GM12878 (cell line): ENCODE measurements around the gene STRBP. TPM values are rescaled to one million over a fixed set of nuclear protein-coding genes. Genes with fewer than 3 reads are reported as not detected.

Experiments used
- ATAC-seq: fragments of 200-7000 bp; cut with Tn5 transposase; 3 replicates; pipeline ENCODE4 v1.9.1; 2020; ENCODE audit warnings: mild to moderate bottlenecking, moderate library complexity
- BruUV-seq: library from RNA; stranded (reverse); fragments of 400-500 nt; replicated peaks from 2 replicates; lab custom pipeline; 2021; lab: Mats Ljungman, UMichigan
- CTCF ChIA-PET: fragments of 300-600 bp; sonication (Branson Sonifier 250); formaldehyde crosslinking; extraction: SDS; loops from one replicate; lab custom pipeline; 2021; ENCODE audit warnings: inconsistent platforms; lab: Yijun Ruan, JAX
- POLR2A ChIA-PET: fragments of 350-600 bp; formaldehyde crosslinking; extraction: SDS; loops from one replicate; lab custom pipeline; 2021; ENCODE audit warnings: inconsistent platforms; lab: Charles Lee
- RAD21 ChIA-PET: fragments of 300-600 bp; sonication (Branson Sonifier 250); formaldehyde crosslinking; loops from one replicate; lab custom pipeline; 2023; ENCODE audit warnings: antibody characterized with exemption; ENCODE audit not compliant: unreplicated experiment; lab: Charles Lee
- SMC1A ChIA-PET: fragments of 300-600 bp; sonication (Branson Sonifier 250); formaldehyde crosslinking; loops from one replicate; lab custom pipeline; 2023; ENCODE audit not compliant: unreplicated experiment, uncharacterized antibody; lab: Charles Lee
- DNase-seq: peaks from one replicate; pipeline ENCODE4 v3.0.0-alpha.2; 2011; ENCODE audit warnings: low read depth, low spot score
- FAIRE-seq: peaks from 3 replicates; lab custom pipeline; 2011; peaks lifted over from hg19 to GRCh38; lab: Jason Lieb, UNC
- H2AFZ ChIP-seq: 2 replicates; pipeline ENCODE4 v1.6.0; 2011; ENCODE audit warnings: low read depth, low read length, control low read depth; ENCODE audit not compliant: control insufficient read depth
- H3K27ac ChIP-seq: 2 replicates; pipeline ENCODE4 v1.5.1; 2011; ENCODE audit warnings: control low read depth; ENCODE audit not compliant: control insufficient read depth, insufficient read depth
- H3K27me3 ChIP-seq, 2 experiments: replicated peaks in 1 of 2; 2 replicates each; pipeline versions ENCODE4 v1.6.0 to v1.6.1; 2011; ENCODE audit warnings: low read length in 1 of 2; ENCODE audit not compliant: control insufficient read depth in 2 of 2, insufficient read depth in 2 of 2
- H3K36me3 ChIP-seq, 2 experiments: 2 replicates each; pipeline ENCODE4 v1.5.1; 2011; ENCODE audit warnings: low read length in 1 of 2; ENCODE audit not compliant: control insufficient read depth in 2 of 2, insufficient read depth in 2 of 2
- H3K4me1 ChIP-seq: 2 replicates; pipeline ENCODE4 v1.6.1; 2011; ENCODE audit warnings: mild to moderate bottlenecking, low read length, moderate library complexity, mixed read lengths; ENCODE audit not compliant: control insufficient read depth, insufficient read depth
- H3K4me2 ChIP-seq: 2 replicates; pipeline ENCODE4 v1.6.0; 2011; ENCODE audit warnings: control low read depth; ENCODE audit not compliant: control insufficient read depth, insufficient read depth
- H3K4me3 ChIP-seq: fragments of 200-600 bp; sonication (generic); 2 replicates; pipeline ENCODE4 v1.5.1; 2016
- H3K79me2 ChIP-seq: 2 replicates; pipeline ENCODE4 v1.6.0; 2011; ENCODE audit warnings: low read length; ENCODE audit not compliant: control insufficient read depth, insufficient read depth
- H3K9ac ChIP-seq: 2 replicates; pipeline ENCODE4 v1.8.0; 2011; ENCODE audit warnings: low read length, control low read depth, mixed read lengths; ENCODE audit not compliant: control insufficient read depth, insufficient read depth
- H3K9me3 ChIP-seq: replicated peaks from 3 replicates; pipeline ENCODE4 v1.5.1; 2011; ENCODE audit warnings: mild to moderate bottlenecking, low read length; ENCODE audit not compliant: control insufficient read depth, insufficient read depth
- H4K20me1 ChIP-seq: 2 replicates; pipeline ENCODE4 v1.6.0; 2011; ENCODE audit not compliant: control insufficient read depth, insufficient read depth
- CHD2 ChIP-seq: IDR thresholded peaks from 2 replicates; pipeline ENCODE4 v1.6.1; 2011; ENCODE audit warnings: low read depth, low read length, improper control_type of control experiment, borderline replicate concordance
- EGR1 ChIP-seq, 2 experiments: IDR thresholded peaks; 1 replicate in 1 of 2; 2 replicates in 1 of 2; pipeline ENCODE4 v1.6.1; 2011 to 2012; ENCODE audit warnings: low read depth in 2 of 2, low read length in 2 of 2, borderline replicate concordance in 1 of 2, mild to moderate bottlenecking in 1 of 2, moderate library complexity in 1 of 2
- FOXM1 ChIP-seq: IDR thresholded peaks from 2 replicates; pipeline ENCODE4 v1.6.1; 2012; ENCODE audit warnings: low read depth, mild to moderate bottlenecking, inconsistent platforms, low read length, moderate library complexity
- HDAC6 ChIP-seq: fragments of 200-600 bp; sonication (generic); IDR thresholded peaks from one replicate; pipeline ENCODE4 v1.8.0; 2017; ENCODE audit warnings: antibody characterized with exemption; ENCODE audit not compliant: unreplicated experiment
- MYB ChIP-seq: fragments of 150-350 bp; IDR thresholded peaks from 2 replicates; pipeline ENCODE4 v1.6.1; 2014; ENCODE audit warnings: mild to moderate bottlenecking, low read depth, low read length, borderline replicate concordance
- RBBP5 ChIP-seq: fragments of 200-600 bp; sonication (generic); conservative IDR thresholded peaks from 2 replicates; pipeline ENCODE4 v1.6.1; 2016
- SREBF2 ChIP-seq: IDR thresholded peaks from 2 replicates; pipeline ENCODE4 v1.6.1; 2012; ENCODE audit warnings: mild to moderate bottlenecking, low read length
- ZNF207 ChIP-seq: fragments of 450-650 bp; IDR thresholded peaks from 2 replicates; pipeline ENCODE4 v1.6.1; 2014; ENCODE audit warnings: antibody characterized with exemption, mild to moderate bottlenecking, borderline replicate concordance
- ZNF217 ChIP-seq: fragments of 450-650 bp; IDR thresholded peaks from 2 replicates; pipeline ENCODE4 v1.6.1; 2017; ENCODE audit warnings: antibody characterized with exemption, mild to moderate bottlenecking
- WGBS: methylation state at CpG from one replicate; pipeline ENCODE4 v1.1.6; 2016; ENCODE audit warnings: low lambda C conversion rate; ENCODE audit not compliant: insufficient replicate concordance, insufficient coverage; ENCODE audit errors: missing lambda C conversion rate; 5-methylcytosine and 5-hydroxymethylcytosine counted together
- in situ Hi-C: fragments of 300-500 bp; cut with MboI; formaldehyde crosslinking; loops from 9 replicates; pipeline ENCODE4 v1.14.3; 2018; ENCODE audit warnings: mixed read lengths
- intact Hi-C: fragments of 100-400 bp; cut with micrococcal nuclease; formaldehyde crosslinking; loops from one replicate; pipeline ENCODE4 v1.14.2; 2022; ENCODE audit not compliant: unreplicated experiment
- polyA plus RNA-seq, 11 experiments: library from polyadenylated mRNA; depleted of rRNA in 4 of 11; unstranded in 6 of 11; stranded (reverse) in 5 of 11; fragments of >200 nt; fragmentation: Nextera tagmentation in 4 of 11; fragmentation: Illumina TruSeq in 1 of 11; extraction: Ambion mirVana in 4 of 11; extraction: Trizol in 1 of 11; gene quantifications; 1 replicate in 1 of 11; 2 replicates in 10 of 11; pipeline versions ENCODE4 v1.2.1 to v1.2.3, GENCODE V29; 2011 to 2016; ENCODE audit warnings: inconsistent platforms in 2 of 11, missing spikeins in 2 of 11, low read depth in 1 of 11
- total RNA-seq, 4 experiments: library from RNA; depleted of rRNA in 3 of 4; stranded (reverse); fragments of >200 nt in 3 of 4; fragmentation: Illumina TruSeq in 1 of 4; extraction: Trizol in 1 of 4; gene quantifications; 2 replicates each; pipeline versions ENCODE4 v1.2.1 to v1.2.3, GENCODE V29; 2013 to 2021
- TF ChIP-seq, protein P1 (sequence below): IDR thresholded peaks from 2 replicates; pipeline ENCODE4 v1.6.1; 2012; ENCODE audit warnings: mild to moderate bottlenecking, low read depth, low read length
- TF ChIP-seq, protein P2 (sequence below): fragments of 450-650 bp; IDR thresholded peaks from 2 replicates; pipeline ENCODE4 v1.6.1; 2018; ENCODE audit warnings: borderline replicate concordance, mild to moderate bottlenecking; ENCODE audit not compliant: partially characterized antibody

The STRBP gene
- total and polyA plus RNA-seq, 10 of the 15 experiments (the other 5 are each of a cell fraction or from before 2014, with no cell fraction given), result 31.0 to 96.8 (median 71.4) TPM

DNA sequence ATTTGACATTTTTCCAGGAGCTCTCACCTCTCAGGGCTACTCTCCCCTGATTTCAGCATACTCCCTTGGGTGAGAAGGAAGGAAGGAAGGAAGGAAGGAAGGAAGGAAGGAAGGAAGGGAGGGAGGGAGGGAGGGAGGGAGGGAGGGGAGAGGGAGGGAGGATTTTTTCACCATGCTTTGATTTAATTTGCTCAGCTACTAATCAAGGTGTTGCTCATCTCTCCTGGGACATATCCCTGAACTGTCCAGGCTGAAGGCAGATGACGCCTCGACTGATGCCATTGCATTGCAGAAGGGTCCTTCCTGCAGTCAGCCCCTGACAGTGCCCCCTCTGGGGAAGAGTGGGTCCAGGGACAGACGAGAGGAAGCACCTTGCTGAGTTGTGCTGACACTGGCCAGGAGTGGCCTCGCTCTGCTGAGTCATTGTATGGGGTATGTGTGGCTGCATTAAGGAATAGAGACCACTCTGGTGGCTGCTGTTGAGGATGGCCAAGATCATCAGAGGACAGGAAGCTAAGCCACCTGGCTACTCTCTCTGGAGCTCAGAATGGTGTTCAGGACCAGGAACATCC lies 44.0 kb upstream of the STRBP start:
- H3K9ac ChIP-seq, result no peak overlapping the region
- no peak for DNase-seq
- FAIRE-seq, result no peak

More for the DNA sequence above, 44.0 kb upstream of the STRBP start:
- POLR2A ChIA-PET, result no interaction called here
- 53% methylated on average over 4 of the region's 4 CpGs for WGBS
- TF ChIP-seq, protein P1, sequence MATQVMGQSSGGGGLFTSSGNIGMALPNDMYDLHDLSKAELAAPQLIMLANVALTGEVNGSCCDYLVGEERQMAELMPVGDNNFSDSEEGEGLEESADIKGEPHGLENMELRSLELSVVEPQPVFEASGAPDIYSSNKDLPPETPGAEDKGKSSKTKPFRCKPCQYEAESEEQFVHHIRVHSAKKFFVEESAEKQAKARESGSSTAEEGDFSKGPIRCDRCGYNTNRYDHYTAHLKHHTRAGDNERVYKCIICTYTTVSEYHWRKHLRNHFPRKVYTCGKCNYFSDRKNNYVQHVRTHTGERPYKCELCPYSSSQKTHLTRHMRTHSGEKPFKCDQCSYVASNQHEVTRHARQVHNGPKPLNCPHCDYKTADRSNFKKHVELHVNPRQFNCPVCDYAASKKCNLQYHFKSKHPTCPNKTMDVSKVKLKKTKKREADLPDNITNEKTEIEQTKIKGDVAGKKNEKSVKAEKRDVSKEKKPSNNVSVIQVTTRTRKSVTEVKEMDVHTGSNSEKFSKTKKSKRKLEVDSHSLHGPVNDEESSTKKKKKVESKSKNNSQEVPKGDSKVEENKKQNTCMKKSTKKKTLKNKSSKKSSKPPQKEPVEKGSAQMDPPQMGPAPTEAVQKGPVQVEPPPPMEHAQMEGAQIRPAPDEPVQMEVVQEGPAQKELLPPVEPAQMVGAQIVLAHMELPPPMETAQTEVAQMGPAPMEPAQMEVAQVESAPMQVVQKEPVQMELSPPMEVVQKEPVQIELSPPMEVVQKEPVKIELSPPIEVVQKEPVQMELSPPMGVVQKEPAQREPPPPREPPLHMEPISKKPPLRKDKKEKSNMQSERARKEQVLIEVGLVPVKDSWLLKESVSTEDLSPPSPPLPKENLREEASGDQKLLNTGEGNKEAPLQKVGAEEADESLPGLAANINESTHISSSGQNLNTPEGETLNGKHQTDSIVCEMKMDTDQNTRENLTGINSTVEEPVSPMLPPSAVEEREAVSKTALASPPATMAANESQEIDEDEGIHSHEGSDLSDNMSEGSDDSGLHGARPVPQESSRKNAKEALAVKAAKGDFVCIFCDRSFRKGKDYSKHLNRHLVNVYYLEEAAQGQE, result no peak
- TF ChIP-seq EGR1 (IDR thresholded peaks at IDR 0.05; ENCODE audit: borderline replicate concordance in 1 of 2, low read depth in 2 of 2, low read length in 2 of 2) (no peak), SREBF2 (no peak), CHD2 (no peak), RBBP5 (no peak), HDAC6 (no peak), FOXM1 (no peak), MYB (no peak), ZNF207 (no peak), ZNF217 (no peak)
- TF ChIP-seq, protein P2, sequence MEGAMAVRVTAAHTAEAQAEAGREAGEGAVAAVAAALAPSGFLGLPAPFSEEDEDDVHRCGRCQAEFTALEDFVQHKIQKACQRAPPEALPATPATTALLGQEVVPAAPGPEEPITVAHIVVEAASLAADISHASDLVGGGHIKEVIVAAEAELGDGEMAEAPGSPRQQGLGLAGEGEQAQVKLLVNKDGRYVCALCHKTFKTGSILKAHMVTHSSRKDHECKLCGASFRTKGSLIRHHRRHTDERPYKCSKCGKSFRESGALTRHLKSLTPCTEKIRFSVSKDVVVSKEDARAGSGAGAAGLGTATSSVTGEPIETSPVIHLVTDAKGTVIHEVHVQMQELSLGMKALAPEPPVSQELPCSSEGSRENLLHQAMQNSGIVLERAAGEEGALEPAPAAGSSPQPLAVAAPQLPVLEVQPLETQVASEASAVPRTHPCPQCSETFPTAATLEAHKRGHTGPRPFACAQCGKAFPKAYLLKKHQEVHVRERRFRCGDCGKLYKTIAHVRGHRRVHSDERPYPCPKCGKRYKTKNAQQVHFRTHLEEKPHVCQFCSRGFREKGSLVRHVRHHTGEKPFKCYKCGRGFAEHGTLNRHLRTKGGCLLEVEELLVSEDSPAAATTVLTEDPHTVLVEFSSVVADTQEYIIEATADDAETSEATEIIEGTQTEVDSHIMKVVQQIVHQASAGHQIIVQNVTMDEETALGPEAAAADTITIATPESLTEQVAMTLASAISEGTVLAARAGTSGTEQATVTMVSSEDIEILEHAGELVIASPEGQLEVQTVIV, result no peak
- TF ChIP-seq, all 136 proteins: peak for 0
- Histone ChIP-seq H3K4me1 (peaks cover 5% of the 10 kb centered on the region; the same call in 1 of the 2 replicates), H3K4me3 (no peak overlapping the region), H4K20me1 (no peaks in the 10 kb centered on the region), H3K79me2 (no peaks in the 10 kb centered on the region), H3K36me3 (no peaks in the 10 kb centered on the region), H3K9me3 (no peaks in the 10 kb centered on the region), H3K27ac (no peak overlapping the region), H3K27me3 (no peaks in the 10 kb centered on the region), H2AFZ (no peak overlapping the region), H3K4me2 (no peak overlapping the region)
- in situ Hi-C loops, result no loop called here
- no TSS peak for BruUV-seq
- ChIA-PET SMC1A (interaction anchor here (0.6 to 1.8 kb wide), 5 partner anchors 11 to 391 kb away, joined by 3 to 5 read pairs (median 3); no protein-coding TSS in a partner anchor), CTCF (interaction anchor here (1.5 kb wide), 1 partner anchor 37 kb away, joined by 5 read pairs; no protein-coding TSS in a partner anchor), RAD21 (no interaction called here)
- no peak for ATAC-seq
- intact Hi-C loops, result no loop called here
